ENCODE data around the gene LPGAT1. TPM values are rescaled to one million over a fixed set of nuclear protein-coding genes. Genes with fewer than 3 reads are reported as not detected.

Gene LPGAT1
- total and polyA plus RNA-seq, 2 of the 13 experiments (the other 11 are each of a cell fraction or from before 2014, with no cell fraction given), result 12.1 to 48.3 TPM

DNA sequence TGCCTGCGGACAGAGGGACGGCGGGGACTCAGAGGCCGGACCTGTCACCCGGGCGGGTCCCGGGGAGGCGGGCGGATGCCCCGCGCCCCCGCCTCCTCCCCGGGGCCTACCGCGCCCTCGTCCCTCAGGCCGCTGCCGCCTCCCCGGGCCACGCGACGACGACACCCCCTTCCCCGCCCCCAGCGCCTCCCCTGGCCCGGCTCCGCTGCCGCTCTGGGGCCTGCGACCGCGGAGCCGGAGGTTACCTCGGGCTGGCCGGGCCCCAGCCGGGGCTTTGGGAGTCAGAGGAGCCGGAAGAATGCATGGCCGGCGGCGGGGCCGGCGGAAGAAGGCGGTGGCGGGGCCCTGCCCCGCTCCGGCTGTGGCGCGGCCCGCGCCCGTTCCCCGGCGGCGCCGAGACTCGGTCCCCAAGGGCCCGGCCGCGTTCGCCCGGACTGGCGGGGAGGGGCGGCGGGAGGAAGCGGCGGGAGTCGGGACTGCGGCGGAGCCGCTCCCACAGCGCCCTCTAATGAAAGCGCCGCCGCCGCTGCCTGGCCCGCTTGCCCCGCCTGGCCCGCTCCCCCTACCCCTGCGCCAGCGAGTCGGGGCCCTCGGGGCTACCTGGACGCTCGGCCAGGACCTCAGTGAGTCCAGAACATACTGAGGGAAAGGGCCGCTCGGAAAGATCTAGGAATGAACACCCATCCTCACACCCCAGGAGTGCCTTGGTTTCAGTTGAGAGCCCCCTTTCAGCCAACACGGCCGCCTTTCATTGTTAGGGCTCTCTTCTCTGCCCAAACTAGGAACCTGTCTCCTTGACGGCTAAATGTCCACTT is at the start of gene LPGAT1 (continued):
- TF ChIP-seq ASH2L (IDR thresholded peaks at IDR 0.05; ENCODE audit: insufficient read length, low read depth, low read length) (peak; percentile 44), NR2F1 (CRISPR knock-in tag; IDR thresholded peaks at IDR 0.05) (no peak), KDM1A (CRISPR knock-in tag; IDR thresholded peaks at IDR 0.05) (no peak), ZNF12 (CRISPR knock-in tag; IDR thresholded peaks at IDR 0.05) (no peak), SRSF9 (IDR thresholded peaks at IDR 0.05; ENCODE audit: borderline replicate concordance, insufficient read depth, low read depth, low read length, poor library complexity, severe bottlenecking) (no peak), ZNF382 (CRISPR knock-in tag; IDR thresholded peaks at IDR 0.05; ENCODE audit: borderline replicate concordance) (no peak), ZNF513 (CRISPR knock-in tag; conservative IDR thresholded peaks at IDR 0.05) (no peak), ZFP41 (CRISPR knock-in tag; IDR thresholded peaks at IDR 0.05; ENCODE audit: borderline replicate concordance) (no peak), SYNCRIP (IDR thresholded peaks at IDR 0.05; ENCODE audit: insufficient read depth, low read depth, low read length) (no peak), CHCHD3 (CRISPR knock-in tag; IDR thresholded peaks at IDR 0.05) (no peak), ZNF225 (CRISPR knock-in tag; IDR thresholded peaks at IDR 0.05) (no peak), ATRX (CRISPR knock-in tag; IDR thresholded peaks at IDR 0.05; ENCODE audit: borderline replicate concordance) (no peak), ZNF160 (CRISPR knock-in tag; IDR thresholded peaks at IDR 0.05) (no peak), FOXP4 (CRISPR knock-in tag; IDR thresholded peaks at IDR 0.05) (no peak), KLF12 (CRISPR knock-in tag; IDR thresholded peaks at IDR 0.05; ENCODE audit: borderline replicate concordance) (no peak), PREB (CRISPR knock-in tag; IDR thresholded peaks at IDR 0.05) (no peak), HMG20B (CRISPR knock-in tag; conservative IDR thresholded peaks at IDR 0.05) (no peak), FOXA1 (IDR thresholded peaks at IDR 0.05) (no peak), FOXA1 (CRISPR knock-in tag; IDR thresholded peaks at IDR 0.05) (no peak)
- TF ChIP-seq, protein P1, sequence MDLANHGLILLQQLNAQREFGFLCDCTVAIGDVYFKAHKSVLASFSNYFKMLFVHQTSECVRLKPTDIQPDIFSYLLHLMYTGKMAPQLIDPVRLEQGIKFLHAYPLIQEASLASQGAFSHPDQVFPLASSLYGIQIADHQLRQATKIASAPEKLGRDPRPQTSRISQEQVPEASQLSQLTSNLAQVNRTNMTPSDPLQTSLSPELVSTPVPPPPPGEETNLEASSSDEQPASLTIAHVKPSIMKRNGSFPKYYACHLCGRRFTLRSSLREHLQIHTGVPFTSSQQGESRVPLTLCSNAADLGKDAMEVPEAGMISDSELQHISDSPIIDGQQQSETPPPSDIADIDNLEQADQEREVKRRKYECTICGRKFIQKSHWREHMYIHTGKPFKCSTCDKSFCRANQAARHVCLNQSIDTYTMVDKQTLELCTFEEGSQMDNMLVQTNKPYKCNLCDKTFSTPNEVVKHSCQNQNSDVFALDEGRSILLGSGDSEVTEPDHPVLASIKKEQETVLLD (CRISPR knock-in tag; IDR thresholded peaks at IDR 0.05; ENCODE audit: low read depth), result peak; percentile 49; the same call in 1 of the 2 replicates
- TF ChIP-seq, protein P2, sequence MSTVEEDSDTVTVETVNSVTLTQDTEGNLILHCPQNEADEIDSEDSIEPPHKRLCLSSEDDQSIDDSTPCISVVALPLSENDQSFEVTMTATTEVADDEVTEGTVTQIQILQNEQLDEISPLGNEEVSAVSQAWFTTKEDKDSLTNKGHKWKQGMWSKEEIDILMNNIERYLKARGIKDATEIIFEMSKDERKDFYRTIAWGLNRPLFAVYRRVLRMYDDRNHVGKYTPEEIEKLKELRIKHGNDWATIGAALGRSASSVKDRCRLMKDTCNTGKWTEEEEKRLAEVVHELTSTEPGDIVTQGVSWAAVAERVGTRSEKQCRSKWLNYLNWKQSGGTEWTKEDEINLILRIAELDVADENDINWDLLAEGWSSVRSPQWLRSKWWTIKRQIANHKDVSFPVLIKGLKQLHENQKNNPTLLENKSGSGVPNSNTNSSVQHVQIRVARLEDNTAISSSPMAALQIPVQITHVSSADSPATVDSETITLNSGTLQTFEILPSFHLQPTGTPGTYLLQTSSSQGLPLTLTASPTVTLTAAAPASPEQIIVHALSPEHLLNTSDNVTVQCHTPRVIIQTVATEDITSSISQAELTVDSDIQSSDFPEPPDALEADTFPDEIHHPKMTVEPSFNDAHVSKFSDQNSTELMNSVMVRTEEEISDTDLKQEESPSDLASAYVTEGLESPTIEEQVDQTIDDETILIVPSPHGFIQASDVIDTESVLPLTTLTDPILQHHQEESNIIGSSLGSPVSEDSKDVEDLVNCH (CRISPR knock-in tag; IDR thresholded peaks at IDR 0.05), result no peak

All from HepG2 (cell line).